Hepatocyte (in vitro differentiated cells): ENCODE results near the gene FLCN.

Experiments
- CTCF ChIP-seq: fragments of 200-600 bp; sonication (generic); IDR thresholded peaks from 2 replicates; pipeline ENCODE4 v1.5.1; 2016; ENCODE audit warnings: antibody characterized with exemption, mild to moderate bottlenecking; ENCODE audit not compliant: poor library complexity
- EZH2 ChIP-seq: fragments of 200-600 bp; sonication (generic); IDR thresholded peaks from 2 replicates; pipeline ENCODE4 v1.6.1; 2016; ENCODE audit warnings: antibody characterized with exemption, mild to moderate bottlenecking, borderline replicate concordance

GRCh38 chr17:17215575-17215974 is 21.4 kb downstream of the FLCN start:
- TF ChIP-seq CTCF: no peak
- no peak for TF ChIP-seq EZH2
